Activated T-cell treated with anti-CD3 and anti-CD28 coated beads, Interleukin-2, amount 50 U/mL, for 4 hours (primary cell): Measurements from ENCODE around the gene PPP1R16B. TPM values are rescaled to one million over a fixed set of nuclear protein-coding genes. Genes with fewer than 3 reads are reported as not detected.
"Not testable (repeated sequence)": the region's sequence is repeated elsewhere in the genome, so short reads cannot be mapped to it uniquely, and the experiment has no call there.

Experiments used
- ATAC-seq, 2 donors: fragments of 200-7000 bp; cut with Tn5 transposase; one replicate each; pipeline ENCODE4 v1.10.0; 2021
- DNase-seq: peaks from one replicate; pipeline ENCODE4 v3.0.0-alpha.2; 2020
- H3K27me3 Mint-ChIP-seq: one replicate; pipeline ENCODE4 v1.8.0; 2021; ENCODE audit warnings: low read depth, mixed read lengths
- H3K36me3 Mint-ChIP-seq: one replicate; pipeline ENCODE4 v1.8.0; 2022; ENCODE audit warnings: mixed read lengths; ENCODE audit not compliant: insufficient read depth
- H3K4me1 Mint-ChIP-seq: one replicate; pipeline ENCODE4 v1.8.0; 2021; ENCODE audit warnings: low read depth, mixed read lengths
- H3K4me3 Mint-ChIP-seq: one replicate; pipeline ENCODE4 v1.8.0; 2021; ENCODE audit warnings: mild to moderate bottlenecking, moderate library complexity, mixed read lengths
- H3K9me3 Mint-ChIP-seq: one replicate; pipeline ENCODE4 v1.8.0; 2021; ENCODE audit warnings: mixed read lengths
- total RNA-seq, 3 donors: library from RNA; stranded (reverse); gene quantifications; one replicate each; pipeline ENCODE4 v1.2.1, GENCODE V29; 2021

The PPP1R16B gene
- total RNA-seq, 3 donors from 2014 or later: 148 to 163 (median 160) TPM

DNA sequence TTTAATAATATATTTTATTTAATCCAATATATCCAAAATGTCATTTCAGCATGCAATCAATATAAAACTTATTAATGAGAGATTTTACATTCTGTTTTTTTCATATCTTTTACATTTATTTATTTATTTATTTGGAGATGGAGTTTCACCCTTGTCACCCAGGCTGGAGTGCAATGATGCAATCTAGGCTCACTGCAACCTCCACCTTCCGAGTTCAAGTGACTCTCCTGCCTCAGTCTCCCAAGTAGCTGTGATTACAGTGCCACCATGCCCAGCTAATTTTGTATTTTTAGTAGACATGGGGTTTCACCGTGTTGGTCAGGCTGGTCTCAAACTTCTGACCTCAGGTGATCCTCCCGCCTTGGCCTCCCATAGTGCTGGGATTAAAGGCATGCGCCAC is 54.4 kb downstream of the PPP1R16B start:
- peaks cover 18% of the 10 kb centered on the region for H3K36me3 Mint-ChIP-seq
- ATAC-seq: not testable (repeated sequence)
- peaks cover 87% of the 10 kb centered on the region for H3K4me1 Mint-ChIP-seq

DNA sequence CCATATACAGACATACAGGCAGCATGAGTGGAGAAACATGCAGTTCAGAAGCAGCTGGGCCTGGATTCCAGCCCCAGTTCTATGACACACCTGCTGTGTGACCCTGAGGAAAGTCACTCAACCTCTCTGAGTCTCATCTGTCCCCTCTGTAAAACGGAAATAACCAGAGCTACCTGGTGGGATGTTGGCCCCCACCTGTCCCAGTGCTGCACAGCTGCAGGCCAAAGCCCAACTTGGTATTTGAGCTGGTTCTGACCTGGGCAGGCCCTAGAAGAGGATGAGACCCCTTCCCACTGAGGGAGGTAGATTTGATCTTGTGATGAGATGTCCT is 55.5 kb downstream of the PPP1R16B start:
- DNase-seq (no peak), ATAC-seq (no peak)

More for the DNA sequence above, 54.4 kb downstream of the PPP1R16B start:
- H3K9me3 Mint-ChIP-seq, DNase-seq, H3K27me3 Mint-ChIP-seq, H3K4me3 Mint-ChIP-seq: not testable (repeated sequence)

DNA sequence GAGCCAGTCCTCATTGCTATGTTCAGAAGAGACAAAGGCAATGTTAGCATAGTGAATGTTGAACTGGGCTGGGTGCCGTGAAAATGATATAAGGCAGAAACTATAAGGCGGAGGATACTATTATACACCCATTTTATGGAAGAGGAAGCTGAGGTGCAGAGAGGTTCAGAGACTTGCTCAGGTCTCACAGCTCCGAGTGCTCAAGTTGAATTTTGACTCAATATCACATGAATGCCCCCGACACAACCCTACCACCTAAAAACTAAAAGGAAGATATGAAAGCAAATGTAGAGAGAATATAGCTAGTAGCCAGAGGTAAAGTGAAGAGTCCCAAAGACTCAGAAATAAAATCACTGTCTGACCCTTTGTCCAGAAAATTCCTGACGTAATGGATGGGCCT is 56.7 kb downstream of the PPP1R16B start:
- DNase-seq (no peak), ATAC-seq (no peak)
- Mint-ChIP-seq H3K36me3 (peaks cover 11% of the 10 kb centered on the region), H3K4me1 (peaks cover 73% of the 10 kb centered on the region), H3K27me3 (no peaks in the 10 kb centered on the region), H3K4me3 (peak overlapping the region; percentile 8), H3K9me3 (no peaks in the 10 kb centered on the region)

More for the DNA sequence above, 55.5 kb downstream of the PPP1R16B start:
- Mint-ChIP-seq H3K36me3 (peaks cover 14% of the 10 kb centered on the region), H3K27me3 (no peaks in the 10 kb centered on the region), H3K9me3 (no peaks in the 10 kb centered on the region), H3K4me1 (peaks cover 78% of the 10 kb centered on the region), H3K4me3 (no peak overlapping the region)

DNA sequence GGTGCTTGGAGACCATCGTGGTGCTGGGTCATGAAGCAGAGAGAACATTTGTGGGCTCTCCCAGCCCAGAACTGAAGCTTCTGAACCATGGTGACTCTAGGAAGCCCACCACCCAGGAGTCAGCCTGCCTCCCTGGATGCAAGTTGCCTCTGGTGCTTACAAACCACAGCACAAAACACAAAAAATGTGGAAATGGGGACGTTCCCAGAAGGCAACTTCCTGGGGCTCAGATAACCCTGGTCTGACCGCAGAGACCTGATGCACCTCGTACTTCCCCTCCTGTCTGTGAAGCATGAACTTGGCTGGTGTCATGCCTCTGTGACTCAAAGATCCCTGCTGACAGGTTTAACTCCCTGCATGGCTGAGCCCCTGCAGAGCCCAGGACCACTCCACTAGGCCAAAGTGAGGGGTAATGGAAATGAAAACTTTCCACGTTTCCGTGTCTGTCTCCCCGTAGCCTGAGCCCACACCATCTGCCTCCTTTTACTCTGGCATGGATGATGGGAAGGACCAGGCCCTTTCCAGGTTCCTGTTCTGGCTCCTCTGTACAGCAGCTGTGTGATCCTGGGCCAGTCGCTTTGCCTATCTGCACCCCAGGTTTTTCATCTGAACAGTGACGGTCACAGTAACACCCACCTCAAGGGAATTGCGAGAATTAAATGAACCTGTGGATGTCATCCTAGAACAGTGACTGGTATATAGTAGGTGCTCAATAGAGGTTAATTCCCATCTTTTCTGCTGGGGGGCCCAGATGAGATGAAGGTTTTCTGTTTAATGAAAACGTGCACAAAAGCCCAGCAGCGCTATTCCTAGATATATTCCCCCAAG is 57.7 kb downstream of the PPP1R16B start:
- Mint-ChIP-seq H3K4me3 (peak overlapping the region; percentile 58), H3K4me1 (peaks cover 68% of the 10 kb centered on the region), H3K27me3 (no peaks in the 10 kb centered on the region), H3K36me3 (peaks cover 15% of the 10 kb centered on the region), H3K9me3 (no peaks in the 10 kb centered on the region)
- DNase-seq (peak; percentile 58), ATAC-seq (peak; percentile 94 to 95)

- Mint-ChIP-seq H3K27me3 (no peaks in the 10 kb centered on the region), H3K36me3 (peaks cover 23% of the 10 kb centered on the region), H3K4me1 (peaks cover 63% of the 10 kb centered on the region), H3K4me3 (no peak overlapping the region), H3K9me3 (no peaks in the 10 kb centered on the region)
- DNase-seq: no peak
- no peak for ATAC-seq
Observed at GRCh38 chr20:38864662-38865061, 59.2 kb downstream of the PPP1R16B start.

DNA sequence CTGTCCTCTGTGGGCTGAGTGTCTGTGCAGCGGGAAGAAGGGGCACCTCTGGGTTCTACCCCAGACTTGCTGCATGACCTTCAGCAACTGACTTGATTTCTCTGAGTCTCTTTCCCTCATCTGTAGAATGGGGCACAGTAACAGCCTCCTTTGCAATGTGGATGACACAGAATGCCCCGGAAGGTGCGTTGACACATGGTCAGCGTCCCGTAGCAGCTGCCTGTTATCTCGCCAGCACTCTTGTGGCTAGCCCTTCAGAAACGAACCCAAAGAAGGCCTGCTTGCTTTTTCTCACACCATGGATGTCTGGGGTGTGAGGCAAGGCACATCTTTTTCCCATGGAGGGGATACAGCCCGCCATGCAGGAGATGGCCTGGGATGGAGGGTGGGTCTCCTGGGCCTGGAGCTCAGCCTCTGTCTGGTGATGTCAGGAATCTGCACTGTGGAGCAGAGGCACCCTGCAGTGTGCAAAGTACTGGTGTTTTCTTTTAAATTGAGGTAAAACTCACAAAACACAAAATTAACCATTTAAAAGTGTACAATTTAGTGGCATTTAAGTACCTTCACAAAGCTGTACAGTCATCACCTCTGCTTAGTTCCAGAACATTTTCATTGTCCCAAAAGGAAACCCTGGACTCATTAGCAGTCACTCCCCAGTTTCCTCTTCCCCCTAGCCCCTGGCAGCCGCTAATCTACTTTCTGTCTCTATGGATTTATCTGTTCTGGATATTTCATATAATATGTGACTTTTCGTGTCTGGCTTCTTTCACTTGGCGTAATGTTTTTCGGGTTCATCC is 61.0 kb downstream of the PPP1R16B start:
- DNase-seq: no peak
- Mint-ChIP-seq H3K9me3 (no peaks in the 10 kb centered on the region), H3K4me3 (no peak overlapping the region), H3K27me3 (no peaks in the 10 kb centered on the region), H3K36me3 (peaks cover 23% of the 10 kb centered on the region), H3K4me1 (peaks cover 66% of the 10 kb centered on the region)
- ATAC-seq: no peak

- Mint-ChIP-seq H3K4me3 (no peak overlapping the region), H3K4me1 (peaks cover 65% of the 10 kb centered on the region), H3K9me3 (no peaks in the 10 kb centered on the region), H3K36me3 (peaks cover 23% of the 10 kb centered on the region), H3K27me3 (no peaks in the 10 kb centered on the region)
- ATAC-seq (no peak), DNase-seq (no peak)
Observed at GRCh38 chr20:38867062-38867359, 61.5 kb downstream of the PPP1R16B start.

DNA sequence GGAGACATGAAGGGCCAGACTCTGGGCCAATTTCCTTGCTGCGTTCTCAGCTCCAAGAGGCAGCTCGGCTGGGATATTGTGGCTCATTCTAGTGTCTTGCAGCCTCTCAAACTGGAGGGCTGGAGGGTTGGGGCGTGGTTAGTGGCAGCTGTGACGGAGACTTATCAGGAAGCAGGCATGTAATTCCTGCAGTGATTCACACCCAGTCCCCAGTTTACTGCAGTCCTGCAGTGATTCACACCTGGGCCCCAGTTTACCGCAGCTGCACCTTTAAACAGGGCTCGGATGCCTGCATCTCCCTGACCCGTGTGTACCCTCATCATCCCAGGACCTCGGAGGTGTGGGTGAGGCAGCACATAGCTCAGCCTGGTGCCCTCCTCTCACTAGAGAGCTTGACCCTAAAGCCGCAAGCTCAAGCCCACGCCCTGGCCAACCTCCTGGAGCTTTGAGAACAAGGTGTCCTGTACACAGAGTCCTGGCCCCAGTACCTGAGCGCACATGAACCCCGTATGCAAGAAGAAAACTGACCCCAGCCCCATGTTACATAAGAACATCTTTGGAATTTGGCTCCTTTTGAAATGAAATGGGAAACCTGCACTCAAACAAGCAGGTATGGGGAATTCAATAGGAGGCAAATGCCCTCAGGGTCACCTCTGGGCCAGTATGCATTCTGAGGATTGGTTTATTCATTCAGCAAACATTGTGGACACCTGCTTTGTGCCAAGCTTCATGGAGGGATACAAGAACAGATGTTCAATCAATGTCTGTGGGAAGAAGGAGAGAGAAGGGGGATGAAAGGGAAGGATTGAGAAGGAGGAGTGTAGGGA is 65.4 kb downstream of the PPP1R16B start:
- Mint-ChIP-seq H3K9me3 (no peaks in the 10 kb centered on the region), H3K36me3 (peaks cover 19% of the 10 kb centered on the region), H3K4me3 (peak overlapping the region; percentile 60), H3K27me3 (no peaks in the 10 kb centered on the region), H3K4me1 (peaks cover 76% of the 10 kb centered on the region)
- ATAC-seq: no peak
- DNase-seq: peak; percentile 58

DNA sequence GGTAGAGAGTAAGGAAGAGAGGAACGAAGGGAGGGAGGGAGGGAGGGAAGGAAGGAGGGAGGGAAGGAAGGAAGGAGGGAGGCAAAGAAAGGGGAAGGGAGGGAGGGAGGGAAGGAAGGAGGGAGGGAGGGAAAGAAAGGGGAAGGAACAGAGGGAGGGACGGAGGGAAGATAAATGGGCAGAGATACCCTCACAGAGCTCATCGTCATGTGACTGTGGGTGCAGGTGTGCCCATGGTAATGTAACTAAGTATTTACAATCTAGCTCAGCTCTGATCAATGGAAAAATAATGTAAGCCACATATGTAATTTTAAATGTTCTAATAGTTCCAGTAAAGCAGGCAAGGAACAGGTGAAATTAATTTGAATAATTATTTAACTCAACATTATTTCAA is 66.1 kb downstream of the PPP1R16B start:
- ATAC-seq (no peak), DNase-seq (no peak)
- peaks cover 19% of the 10 kb centered on the region for H3K36me3 Mint-ChIP-seq
- peak overlapping the region; percentile 60 for H3K4me3 Mint-ChIP-seq
- no peaks in the 10 kb centered on the region for H3K27me3 Mint-ChIP-seq
- no peaks in the 10 kb centered on the region for H3K9me3 Mint-ChIP-seq
- peaks cover 82% of the 10 kb centered on the region for H3K4me1 Mint-ChIP-seq

GRCh38 chr20:38872036-38872435 is 66.5 kb downstream of the PPP1R16B start:
- no peaks in the 10 kb centered on the region for H3K27me3 Mint-ChIP-seq
- DNase-seq (no peak), ATAC-seq (no peak)
- H3K4me3 Mint-ChIP-seq: peak overlapping the region; percentile 78
- peaks cover 83% of the 10 kb centered on the region for H3K4me1 Mint-ChIP-seq
- peaks cover 15% of the 10 kb centered on the region for H3K36me3 Mint-ChIP-seq
- no peaks in the 10 kb centered on the region for H3K9me3 Mint-ChIP-seq

- no peak for DNase-seq
- Mint-ChIP-seq H3K36me3 (peaks cover 15% of the 10 kb centered on the region), H3K27me3 (no peaks in the 10 kb centered on the region), H3K9me3 (no peaks in the 10 kb centered on the region), H3K4me1 (peaks cover 86% of the 10 kb centered on the region), H3K4me3 (peak overlapping the region; percentile 78)
- peak in 1 of 2 donors; percentile 6 for ATAC-seq
Observed at GRCh38 chr20:38872491-38873049, 67.1 kb downstream of the PPP1R16B start.

DNA sequence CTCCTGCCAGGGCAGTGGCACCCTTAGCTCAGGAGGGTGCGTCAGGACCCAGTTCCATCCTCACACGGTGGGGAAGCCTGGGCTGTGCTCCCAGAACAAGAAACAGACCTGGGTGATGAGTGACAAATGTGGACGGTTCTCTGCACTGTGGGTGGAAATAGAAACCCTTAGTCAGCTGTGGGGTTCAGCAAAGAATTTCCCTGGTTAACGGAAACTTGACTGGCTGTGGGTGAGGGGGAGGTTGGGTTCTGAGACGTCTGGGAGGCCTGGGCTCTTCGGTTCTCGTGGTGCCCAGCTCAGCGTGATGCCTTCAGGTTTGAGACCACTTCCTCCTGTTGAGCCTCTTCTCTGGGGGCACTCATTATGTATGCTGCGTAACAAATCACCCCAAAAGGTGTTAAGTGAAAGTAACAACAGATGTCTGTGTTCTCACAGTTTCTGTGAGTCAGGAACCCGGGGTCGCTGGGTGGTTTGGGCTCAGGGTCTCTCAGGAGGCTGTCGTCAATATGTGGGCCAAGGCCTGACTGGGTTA is 67.6 kb downstream of the PPP1R16B start:
- Mint-ChIP-seq H3K9me3 (no peaks in the 10 kb centered on the region), H3K36me3 (peaks cover 14% of the 10 kb centered on the region), H3K4me3 (peak overlapping the region; percentile 78), H3K4me1 (peaks cover 88% of the 10 kb centered on the region), H3K27me3 (no peaks in the 10 kb centered on the region)
- DNase-seq (peak; percentile 74), ATAC-seq (peak; percentile 89)

DNA sequence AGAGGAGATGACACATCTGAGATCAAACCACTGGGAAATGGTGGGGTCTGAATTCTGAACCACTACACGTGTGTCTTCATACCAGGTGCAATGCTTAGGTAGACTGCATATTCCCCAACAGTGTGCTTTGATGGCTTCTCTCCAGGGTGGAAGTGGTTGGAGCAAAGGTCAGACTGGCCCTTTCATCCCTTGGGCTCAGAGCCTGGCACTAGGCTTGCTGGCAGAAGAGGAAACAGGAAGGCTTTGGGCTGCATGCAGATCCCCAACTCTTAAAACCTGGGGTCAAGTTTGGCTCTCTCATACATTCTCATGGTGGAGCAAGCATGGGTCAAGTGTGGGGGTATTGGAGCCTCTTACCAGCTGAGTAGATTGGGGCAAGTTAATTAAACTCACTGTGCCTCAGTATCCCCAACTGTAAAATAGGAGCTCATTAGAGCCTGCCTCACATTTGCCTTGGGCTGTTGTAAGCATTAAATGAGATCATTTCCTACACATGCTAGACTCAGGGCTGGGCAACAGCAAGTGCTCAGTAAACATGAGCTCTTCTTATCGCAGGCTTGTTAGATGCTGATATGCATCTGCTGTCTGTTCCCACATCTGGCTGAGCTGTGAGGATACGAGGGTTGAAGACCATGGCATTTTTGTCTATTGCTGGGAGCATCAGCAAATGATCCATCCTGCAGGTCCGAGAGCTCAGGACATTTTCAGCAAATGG is 69.1 kb downstream of the PPP1R16B start:
- Mint-ChIP-seq H3K4me3 (peak overlapping the region; percentile 74), H3K9me3 (no peaks in the 10 kb centered on the region), H3K36me3 (peaks cover 11% of the 10 kb centered on the region), H3K4me1 (peaks cover 91% of the 10 kb centered on the region), H3K27me3 (no peaks in the 10 kb centered on the region)
- ATAC-seq (no peak), DNase-seq (no peak)
